GM12891 (cell line): ENCODE data around the gene PXMP2.

Source experiments
- DNase-seq: peaks from one replicate; pipeline ENCODE4 v3.0.0; 2011; ENCODE audit warnings: low spot score; ENCODE audit not compliant: insufficient read length
- FAIRE-seq: peaks from 2 replicates; lab custom pipeline; 2011; peaks lifted over from hg19 to GRCh38; lab: Jason Lieb, UNC
- PAX5 ChIP-seq: IDR thresholded peaks from 2 replicates; pipeline ENCODE4 v1.6.1; 2011; ENCODE audit warnings: low read length, moderate library complexity, mild to moderate bottlenecking; ENCODE audit not compliant: insufficient read depth, severe bottlenecking
- POLR2A ChIP-seq: IDR thresholded peaks from 2 replicates; pipeline ENCODE4 v1.6.1; 2011; ENCODE audit warnings: low read depth, low read length, control low read depth
- POLR2AphosphoS5 ChIP-seq: IDR thresholded peaks from 2 replicates; pipeline ENCODE4 v1.6.1; 2011; ENCODE audit warnings: low read depth, low read length, control low read depth
- POU2F2 ChIP-seq: IDR thresholded peaks from 2 replicates; pipeline ENCODE4 v1.6.1; 2011; ENCODE audit warnings: low read depth, mild to moderate bottlenecking, control low read depth, low read length, moderate library complexity
- SPI1 ChIP-seq: IDR thresholded peaks from 2 replicates; pipeline ENCODE4 v1.6.1; 2011; ENCODE audit warnings: low read depth, low read length, control low read depth
- TAF1 ChIP-seq: IDR thresholded peaks from 2 replicates; pipeline ENCODE4 v1.6.1; 2011; ENCODE audit warnings: low read depth, low read length, control low read depth

PXMP2 gene

DNA sequence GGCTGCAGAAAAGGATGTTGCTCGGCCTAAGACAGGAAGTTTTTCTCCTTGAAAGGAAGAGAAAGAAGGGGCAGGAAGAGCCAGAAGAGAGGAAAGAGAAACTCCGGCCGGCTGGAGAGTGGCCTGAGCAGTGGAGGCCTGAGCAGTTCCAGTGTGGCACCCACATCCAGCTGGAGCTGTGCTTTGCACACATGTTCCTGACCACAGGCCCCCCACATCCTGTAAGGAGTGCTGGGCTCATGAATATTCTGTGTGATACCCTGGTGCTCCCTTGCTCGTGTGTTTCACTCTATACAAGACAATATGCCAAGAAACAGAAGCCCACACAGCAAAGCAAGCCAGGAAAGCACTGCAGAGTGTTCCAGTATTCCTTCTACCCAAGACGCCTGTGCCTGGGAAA lies 27.3 kb upstream of the PXMP2 start:
- FAIRE-seq (no peak), DNase-seq (no peak)
- TF ChIP-seq POU2F2 = no peak
- no peak for TF ChIP-seq POLR2AphosphoS5
- no peak for TF ChIP-seq PAX5
- no peak for TF ChIP-seq SPI1
- TF ChIP-seq TAF1 = no peak
- TF ChIP-seq POLR2A = no peak

GRCh38 chr12:132660996-132661395 lies 26.4 kb upstream of the PXMP2 start:
- TF ChIP-seq POLR2AphosphoS5 = no peak
- no peak for TF ChIP-seq SPI1
- TF ChIP-seq POLR2A = no peak
- TF ChIP-seq TAF1 = no peak
- no peak for TF ChIP-seq POU2F2
- TF ChIP-seq PAX5 = no peak
- FAIRE-seq (no peak), DNase-seq (no peak)

DNA sequence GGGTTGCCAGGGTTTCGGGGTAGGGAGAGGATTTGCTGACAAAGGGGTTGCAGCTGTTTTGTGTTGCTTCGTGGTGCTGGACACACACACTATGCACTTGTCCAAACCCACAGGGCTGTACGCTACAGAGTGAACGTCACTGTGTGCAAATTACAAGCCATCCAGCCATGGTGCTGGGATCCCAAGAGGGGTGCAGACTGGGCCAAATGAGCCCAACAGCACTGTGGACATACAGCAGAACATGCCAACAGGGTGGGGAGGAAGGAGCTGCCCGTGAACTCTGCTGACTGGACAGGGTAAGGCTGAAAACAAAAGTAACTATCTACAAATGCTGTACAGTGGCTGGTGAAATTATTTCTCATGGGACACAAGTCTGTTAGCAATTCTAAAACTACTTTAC lies 25.4 kb upstream of the PXMP2 start:
- DNase-seq (no peak), FAIRE-seq (no peak)
- TF ChIP-seq POLR2A (no peak), TAF1 (no peak), POLR2AphosphoS5 (no peak), POU2F2 (no peak), SPI1 (no peak), PAX5 (no peak)

DNA sequence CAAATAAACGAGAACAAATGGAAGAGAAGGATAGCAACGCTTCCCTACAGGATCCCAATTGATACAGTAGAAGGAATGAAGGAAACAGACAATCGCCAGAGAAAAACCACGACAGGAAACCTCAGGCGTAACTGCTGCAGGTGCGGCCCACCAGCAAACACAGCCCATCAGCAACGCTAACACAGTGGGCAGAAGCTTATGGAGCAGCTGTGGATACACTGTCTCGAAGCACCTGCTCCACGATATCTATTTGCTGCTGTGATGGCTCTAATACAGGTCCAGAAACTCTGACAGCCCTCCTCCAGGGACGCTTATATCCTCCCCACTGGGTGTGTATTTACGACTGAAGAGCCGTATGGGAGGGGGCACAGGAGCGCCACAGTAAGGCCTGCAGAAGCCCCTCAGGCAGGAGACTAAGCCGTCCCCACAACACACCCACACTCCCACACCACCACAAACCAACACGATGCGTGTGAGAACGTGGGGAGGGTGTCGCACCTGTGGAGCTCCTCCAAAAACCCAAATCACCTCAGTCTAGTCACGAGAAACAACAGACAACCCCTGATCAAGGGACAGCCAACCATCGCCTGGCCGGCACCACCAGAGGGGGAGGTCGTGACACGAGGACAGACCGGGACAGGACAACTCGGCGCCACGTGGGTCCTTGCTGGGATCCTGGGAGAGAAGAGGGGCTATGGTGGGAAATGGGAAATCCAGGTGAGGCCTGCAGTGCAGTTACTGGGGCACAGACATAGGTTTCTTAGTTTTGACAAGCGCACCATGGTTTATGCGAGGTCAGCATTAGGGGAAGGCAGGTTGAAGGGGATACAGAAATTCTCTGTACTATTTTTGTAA lies 24.3 kb upstream of the PXMP2 start:
- DNase-seq = no peak
- TF ChIP-seq PAX5 = no peak
- TF ChIP-seq SPI1 = no peak
- FAIRE-seq = no peak

DNA sequence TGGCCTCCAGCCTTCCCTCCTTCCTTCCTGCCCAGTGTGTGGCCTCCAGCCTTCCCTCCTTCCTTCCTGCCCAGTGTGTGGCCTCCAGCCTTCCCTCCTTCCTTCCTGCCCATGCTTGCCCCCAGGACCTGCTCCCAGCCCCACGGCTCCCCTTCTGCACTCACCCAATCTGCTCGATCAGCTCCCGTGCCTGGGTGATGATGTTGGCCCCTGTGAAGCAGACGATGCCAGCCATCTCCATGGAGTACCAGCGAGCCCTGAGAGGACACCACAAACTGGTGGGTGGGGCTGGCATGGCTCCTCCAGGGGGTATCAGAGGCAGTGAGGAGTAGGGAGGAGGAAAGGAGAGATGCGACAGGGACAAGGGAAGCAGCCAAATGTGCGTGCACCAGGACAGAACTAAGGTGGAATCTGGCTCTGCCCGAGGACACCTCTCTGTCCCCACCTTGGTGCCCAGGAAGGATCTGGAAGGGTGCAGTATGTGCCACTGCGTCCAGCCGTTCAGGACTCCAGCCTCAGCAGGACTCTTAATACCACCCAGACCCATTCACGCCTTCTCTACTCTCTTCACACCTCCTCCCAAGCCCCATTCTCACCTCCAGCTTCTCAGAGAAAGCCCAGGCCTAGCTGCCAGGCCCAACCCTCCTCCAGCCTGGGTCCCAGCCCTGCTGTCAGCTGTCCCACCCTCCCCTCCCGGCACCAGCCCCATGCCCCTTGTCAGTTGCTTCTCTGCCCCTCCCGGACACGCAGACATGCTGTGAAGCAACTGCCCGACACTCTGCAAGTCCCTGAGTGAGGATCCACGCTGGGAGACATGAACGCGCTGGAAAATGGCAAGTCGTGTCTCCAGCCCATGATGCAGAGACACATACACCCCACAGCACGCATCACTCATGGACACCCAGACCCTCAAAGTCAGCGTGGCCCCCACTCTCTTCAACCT lies 22.9 kb upstream of the PXMP2 start:
- no peak for DNase-seq
- TF ChIP-seq TAF1 (no peak), PAX5 (no peak), POU2F2 (no peak), SPI1 (no peak), POLR2AphosphoS5 (no peak; the same call in 1 of the 2 replicates), POLR2A (no peak)
- no peak for FAIRE-seq

- DNase-seq (no peak), FAIRE-seq (no peak)
- TF ChIP-seq POLR2AphosphoS5 = no peak
- no peak for TF ChIP-seq PAX5
- TF ChIP-seq POU2F2 = no peak
- TF ChIP-seq TAF1 = no peak
- TF ChIP-seq POLR2A = no peak
- TF ChIP-seq SPI1 = no peak
Measured at GRCh38 chr12:132665149-132665491, 22.3 kb upstream of the PXMP2 start.

- no peak for TF ChIP-seq POLR2A
- TF ChIP-seq TAF1 = no peak
- no peak for TF ChIP-seq POLR2AphosphoS5
- no peak for TF ChIP-seq POU2F2
- TF ChIP-seq PAX5 = no peak
- no peak for TF ChIP-seq SPI1
- no peak for FAIRE-seq
- no peak for DNase-seq
Measured at GRCh38 chr12:132665794-132666193, 21.6 kb upstream of the PXMP2 start.

DNA sequence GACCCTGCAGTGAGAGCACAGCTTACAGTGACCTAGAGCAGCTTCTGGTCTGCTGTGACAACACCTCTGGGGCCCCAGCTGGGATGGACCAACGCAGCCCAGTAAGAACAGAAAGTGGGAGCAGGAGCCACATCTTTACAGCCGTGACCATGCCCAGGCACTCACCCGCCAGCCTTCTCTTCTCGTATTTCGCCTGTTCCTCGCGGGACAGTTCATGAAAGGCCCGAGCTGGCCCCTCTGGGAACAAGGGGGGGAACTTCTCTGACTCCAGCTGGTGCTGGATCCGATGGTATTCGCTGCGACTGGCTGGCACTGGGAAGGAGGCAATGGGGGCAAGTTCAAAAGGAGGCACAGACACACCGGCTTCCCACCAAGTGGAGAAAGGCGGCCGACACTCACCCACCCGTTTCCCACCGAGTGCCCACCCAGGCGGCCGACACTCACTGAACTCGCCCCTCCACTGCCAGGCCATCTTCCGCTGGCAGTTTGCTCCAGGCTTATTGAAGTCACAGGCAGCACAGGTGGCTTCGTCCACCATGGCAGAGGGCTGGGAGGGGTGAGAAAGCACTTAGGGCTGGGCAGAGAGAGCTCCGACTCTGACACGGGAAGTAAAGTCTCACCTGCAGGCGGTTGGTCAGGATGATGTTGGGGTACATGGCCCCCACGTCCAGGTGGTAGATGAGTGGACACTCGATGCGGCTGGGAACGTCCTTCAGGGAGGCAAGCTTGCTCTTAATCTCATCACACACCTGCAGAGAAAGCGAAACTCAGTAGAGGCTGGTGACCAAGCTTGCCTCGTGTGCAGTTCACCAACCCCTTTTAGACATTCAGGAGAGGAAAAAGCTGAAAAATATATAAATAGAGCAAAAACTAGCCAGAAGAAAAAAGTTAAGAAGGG lies 18.9 kb upstream of the PXMP2 start:
- no peak for TF ChIP-seq TAF1
- no peak for TF ChIP-seq POLR2A
- no peak for TF ChIP-seq POLR2AphosphoS5
- no peak for TF ChIP-seq POU2F2
- TF ChIP-seq PAX5 = no peak
- TF ChIP-seq SPI1 = no peak
- FAIRE-seq (no peak), DNase-seq (no peak)

DNA sequence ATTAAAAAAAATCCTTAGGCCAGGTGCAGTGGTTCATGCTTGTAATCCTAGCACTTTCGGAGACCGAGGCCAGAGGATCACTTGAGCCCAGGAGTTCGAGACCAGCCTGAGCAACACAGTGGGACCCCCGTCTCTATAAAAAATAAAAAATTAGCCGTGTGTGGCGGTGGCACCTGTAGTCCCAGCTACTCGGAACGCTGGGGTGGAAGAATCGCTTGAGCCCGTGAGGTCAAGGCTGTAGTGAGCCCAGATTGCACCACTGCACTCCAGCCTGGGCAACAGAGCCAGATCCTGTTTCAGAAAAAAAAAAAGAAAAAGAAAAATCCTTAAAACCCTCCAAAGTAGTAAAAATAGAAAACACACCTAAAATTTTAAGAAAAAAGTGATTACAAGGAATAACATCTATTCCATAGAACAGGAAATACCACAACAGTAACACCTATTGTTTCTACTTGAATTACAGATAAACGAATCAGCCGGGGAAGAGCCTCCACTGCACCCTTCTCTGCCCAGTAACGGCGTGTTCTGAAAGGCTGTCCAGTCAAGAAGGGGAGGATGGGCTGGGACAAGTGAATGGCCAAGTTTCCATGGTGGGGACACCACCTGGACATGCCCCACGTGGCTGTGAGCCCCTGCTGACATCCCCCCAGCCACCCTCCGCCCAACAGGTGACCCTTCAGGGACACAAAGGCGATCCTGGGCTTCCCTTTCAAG lies 18.1 kb upstream of the PXMP2 start:
- TF ChIP-seq POLR2A = no peak
- FAIRE-seq (no peak), DNase-seq (no peak)
